ENCODE measurements around the gene SNX10. TPM values are rescaled to one million over a fixed set of nuclear protein-coding genes. Genes with fewer than 3 reads are reported as not detected.

The SNX10 gene
- total and polyA plus RNA-seq, 2 donors (not counting 1 experiment from before 2014, with no cell fraction given) = under 0.01 to 0.41 TPM

- Histone ChIP-seq H3K9me3 (ENCODE audit: control insufficient read depth, insufficient read depth, low read depth, low read length) (no peaks in the 10 kb centered on the region), H3K9ac (ENCODE audit: insufficient read depth, low read length) (no peak overlapping the region), H3K79me2 (ENCODE audit: control insufficient read depth, insufficient read depth, low read length) (no peaks in the 10 kb centered on the region), H3K4me2 (ENCODE audit: extremely low read depth, insufficient read depth, low read length) (no peak overlapping the region), H3K36me3 (ENCODE audit: control insufficient read depth, insufficient read depth, low read length) (no peaks in the 10 kb centered on the region), H3K27me3 (ENCODE audit: control insufficient read depth, insufficient read depth, low read length) (no peaks in the 10 kb centered on the region), H2AFZ (ENCODE audit: low read length) (no peak overlapping the region), H3K4me3 (replicated peaks in 1 of 4; ENCODE audit: control extremely low read depth in 1 of 4, insufficient read depth in 1 of 4, low read depth in 3 of 4, low read length in 4 of 4) (no peak overlapping the region), H3K27ac (ENCODE audit: insufficient read depth, low read length) (no peak overlapping the region), H3K4me1 (ENCODE audit: control insufficient read depth, extremely low read depth, insufficient read depth, low read length) (no peaks in the 10 kb centered on the region), H4K20me1 (ENCODE audit: control insufficient read depth, extremely low read depth, insufficient read depth, low read length) (no peaks in the 10 kb centered on the region)
- no peak for TF ChIP-seq EZH2 (IDR thresholded peaks at IDR 0.05; ENCODE audit: low read length, missing control alignments)
- TF ChIP-seq, protein P1, sequence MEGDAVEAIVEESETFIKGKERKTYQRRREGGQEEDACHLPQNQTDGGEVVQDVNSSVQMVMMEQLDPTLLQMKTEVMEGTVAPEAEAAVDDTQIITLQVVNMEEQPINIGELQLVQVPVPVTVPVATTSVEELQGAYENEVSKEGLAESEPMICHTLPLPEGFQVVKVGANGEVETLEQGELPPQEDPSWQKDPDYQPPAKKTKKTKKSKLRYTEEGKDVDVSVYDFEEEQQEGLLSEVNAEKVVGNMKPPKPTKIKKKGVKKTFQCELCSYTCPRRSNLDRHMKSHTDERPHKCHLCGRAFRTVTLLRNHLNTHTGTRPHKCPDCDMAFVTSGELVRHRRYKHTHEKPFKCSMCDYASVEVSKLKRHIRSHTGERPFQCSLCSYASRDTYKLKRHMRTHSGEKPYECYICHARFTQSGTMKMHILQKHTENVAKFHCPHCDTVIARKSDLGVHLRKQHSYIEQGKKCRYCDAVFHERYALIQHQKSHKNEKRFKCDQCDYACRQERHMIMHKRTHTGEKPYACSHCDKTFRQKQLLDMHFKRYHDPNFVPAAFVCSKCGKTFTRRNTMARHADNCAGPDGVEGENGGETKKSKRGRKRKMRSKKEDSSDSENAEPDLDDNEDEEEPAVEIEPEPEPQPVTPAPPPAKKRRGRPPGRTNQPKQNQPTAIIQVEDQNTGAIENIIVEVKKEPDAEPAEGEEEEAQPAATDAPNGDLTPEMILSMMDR (conservative IDR thresholded peaks at IDR 0.05 in 1 of 2, IDR thresholded peaks at IDR 0.05 in 1 of 2; ENCODE audit: low read depth in 1 of 2, low read length in 2 of 2) = no peak
- no peak for DNase-seq (ENCODE audit: low read depth in 2 of 2)
These were observed 53.5 kb downstream of the SNX10 start for GRCh38 chr7:26345202-26345601.

GRCh38 chr7:26345837-26346236 lies 54.2 kb downstream of the SNX10 start:
- Histone ChIP-seq H2AFZ (ENCODE audit: low read length) (no peak overlapping the region), H3K27me3 (ENCODE audit: control insufficient read depth, insufficient read depth, low read length) (no peaks in the 10 kb centered on the region), H3K9ac (ENCODE audit: insufficient read depth, low read length) (no peak overlapping the region), H3K79me2 (ENCODE audit: control insufficient read depth, insufficient read depth, low read length) (no peaks in the 10 kb centered on the region), H3K4me1 (ENCODE audit: control insufficient read depth, extremely low read depth, insufficient read depth, low read length) (no peaks in the 10 kb centered on the region), H3K27ac (ENCODE audit: insufficient read depth, low read length) (no peak overlapping the region), H3K36me3 (ENCODE audit: control insufficient read depth, insufficient read depth, low read length) (no peaks in the 10 kb centered on the region), H3K4me3 (replicated peaks in 1 of 4; ENCODE audit: control extremely low read depth in 1 of 4, insufficient read depth in 1 of 4, low read depth in 3 of 4, low read length in 4 of 4) (no peak overlapping the region), H3K4me2 (ENCODE audit: extremely low read depth, insufficient read depth, low read length) (no peak overlapping the region), H4K20me1 (ENCODE audit: control insufficient read depth, extremely low read depth, insufficient read depth, low read length) (no peaks in the 10 kb centered on the region), H3K9me3 (ENCODE audit: control insufficient read depth, insufficient read depth, low read depth, low read length) (no peaks in the 10 kb centered on the region)
- no peak for TF ChIP-seq EZH2 (IDR thresholded peaks at IDR 0.05; ENCODE audit: low read length, missing control alignments)
- TF ChIP-seq, protein P1 (conservative IDR thresholded peaks at IDR 0.05 in 1 of 2, IDR thresholded peaks at IDR 0.05 in 1 of 2; ENCODE audit: low read depth in 1 of 2, low read length in 2 of 2) = no peak
- no peak for DNase-seq (ENCODE audit: low read depth in 2 of 2)

GRCh38 chr7:26346611-26347203 lies 55.0 kb downstream of the SNX10 start:
- no peaks in the 10 kb centered on the region for H4K20me1 ChIP-seq (ENCODE audit: control insufficient read depth, extremely low read depth, insufficient read depth, low read length)
- H3K9me3 ChIP-seq (ENCODE audit: control insufficient read depth, insufficient read depth, low read depth, low read length) = no peaks in the 10 kb centered on the region
- no peak overlapping the region for H3K4me3 ChIP-seq (replicated peaks in 1 of 4; ENCODE audit: control extremely low read depth in 1 of 4, insufficient read depth in 1 of 4, low read depth in 3 of 4, low read length in 4 of 4)
- no peaks in the 10 kb centered on the region for H3K79me2 ChIP-seq (ENCODE audit: control insufficient read depth, insufficient read depth, low read length)
- H3K9ac ChIP-seq (ENCODE audit: insufficient read depth, low read length) = no peak overlapping the region
- TF ChIP-seq EZH2 (IDR thresholded peaks at IDR 0.05; ENCODE audit: low read length, missing control alignments) = no peak
- TF ChIP-seq, protein P1 (conservative IDR thresholded peaks at IDR 0.05 in 1 of 2, IDR thresholded peaks at IDR 0.05 in 1 of 2; ENCODE audit: low read depth in 1 of 2, low read length in 2 of 2) = no peak
- no peaks in the 10 kb centered on the region for H3K4me1 ChIP-seq (ENCODE audit: control insufficient read depth, extremely low read depth, insufficient read depth, low read length)
- peak in 1 of 2 donors; percentile 69 for DNase-seq (ENCODE audit: low read depth in 2 of 2)
- H3K27me3 ChIP-seq (ENCODE audit: control insufficient read depth, insufficient read depth, low read length) = no peaks in the 10 kb centered on the region
- no peaks in the 10 kb centered on the region for H3K36me3 ChIP-seq (ENCODE audit: control insufficient read depth, insufficient read depth, low read length)
- no peak overlapping the region for H2AFZ ChIP-seq (ENCODE audit: low read length)
- no peak overlapping the region for H3K4me2 ChIP-seq (ENCODE audit: extremely low read depth, insufficient read depth, low read length)
- no peak overlapping the region for H3K27ac ChIP-seq (ENCODE audit: insufficient read depth, low read length)

All from fibroblast of lung (primary cell).